ENCODE results near the gene WFS1.

Gene WFS1

GRCh38 chr4:6229095-6229494 lies 40.6 kb upstream of the WFS1 start:
- TF ChIP-seq CTCF (IDR thresholded peaks at IDR 0.05; ENCODE audit: insufficient read depth, low read length, poor library complexity, severe bottlenecking) = no peak
- no peak overlapping the region for H3K4me3 ChIP-seq (replicated peaks; ENCODE audit: low read depth, low read length)
- no peak for DNase-seq (ENCODE audit: extremely low read depth, insufficient read length)
- peaks cover 1% of the 10 kb centered on the region; the same call in 1 of the 2 replicates for H3K27me3 ChIP-seq (replicated peaks; ENCODE audit: control insufficient read depth, insufficient read depth, low read length)
- no peaks in the 10 kb centered on the region for H3K36me3 ChIP-seq (ENCODE audit: control insufficient read depth, insufficient read depth, low read length)

- H3K27me3 ChIP-seq (replicated peaks; ENCODE audit: control insufficient read depth, insufficient read depth, low read length) = no peaks in the 10 kb centered on the region; the same call in 1 of the 2 replicates
- no peaks in the 10 kb centered on the region for H3K36me3 ChIP-seq (ENCODE audit: control insufficient read depth, insufficient read depth, low read length)
- no peak for TF ChIP-seq CTCF (IDR thresholded peaks at IDR 0.05; ENCODE audit: insufficient read depth, low read length, poor library complexity, severe bottlenecking)
- no peak overlapping the region for H3K4me3 ChIP-seq (replicated peaks; ENCODE audit: low read depth, low read length)
- no peak for DNase-seq (ENCODE audit: extremely low read depth, insufficient read length)
Observed at GRCh38 chr4:6229671-6230501, 39.8 kb upstream of the WFS1 start.

- TF ChIP-seq CTCF (IDR thresholded peaks at IDR 0.05; ENCODE audit: insufficient read depth, low read length, poor library complexity, severe bottlenecking) = no peak
- Histone ChIP-seq H3K36me3 (ENCODE audit: control insufficient read depth, insufficient read depth, low read length) (no peaks in the 10 kb centered on the region), H3K4me3 (replicated peaks; ENCODE audit: low read depth, low read length) (no peak overlapping the region), H3K27me3 (replicated peaks; ENCODE audit: control insufficient read depth, insufficient read depth, low read length) (peaks cover under 1% of the 10 kb centered on the region)
- DNase-seq (ENCODE audit: extremely low read depth, insufficient read length) = no peak
Observed at GRCh38 chr4:6230502-6230785, 39.2 kb upstream of the WFS1 start.

GRCh38 chr4:6230827-6231662 lies 38.6 kb upstream of the WFS1 start:
- peaks cover 3% of the 10 kb centered on the region for H3K27me3 ChIP-seq (replicated peaks; ENCODE audit: control insufficient read depth, insufficient read depth, low read length)
- no peak for DNase-seq (ENCODE audit: extremely low read depth, insufficient read length)
- no peak overlapping the region for H3K4me3 ChIP-seq (replicated peaks; ENCODE audit: low read depth, low read length)
- no peaks in the 10 kb centered on the region for H3K36me3 ChIP-seq (ENCODE audit: control insufficient read depth, insufficient read depth, low read length)
- TF ChIP-seq CTCF (IDR thresholded peaks at IDR 0.05; ENCODE audit: insufficient read depth, low read length, poor library complexity, severe bottlenecking) = no peak

GRCh38 chr4:6231663-6232165 lies 37.9 kb upstream of the WFS1 start:
- Histone ChIP-seq H3K36me3 (ENCODE audit: control insufficient read depth, insufficient read depth, low read length) (no peaks in the 10 kb centered on the region), H3K4me3 (replicated peaks; ENCODE audit: low read depth, low read length) (no peak overlapping the region), H3K27me3 (replicated peaks; ENCODE audit: control insufficient read depth, insufficient read depth, low read length) (peaks cover 3% of the 10 kb centered on the region)
- DNase-seq (ENCODE audit: extremely low read depth, insufficient read length) = no peak
- no peak for TF ChIP-seq CTCF (IDR thresholded peaks at IDR 0.05; ENCODE audit: insufficient read depth, low read length, poor library complexity, severe bottlenecking)
